ENCODE measurements around the gene ELL2. TPM values are rescaled to one million over a fixed set of nuclear protein-coding genes. Genes with fewer than 3 reads are reported as not detected.

Gene ELL2
- total RNA-seq, 1 experiment from 2014 or later, result 24.4 TPM

DNA sequence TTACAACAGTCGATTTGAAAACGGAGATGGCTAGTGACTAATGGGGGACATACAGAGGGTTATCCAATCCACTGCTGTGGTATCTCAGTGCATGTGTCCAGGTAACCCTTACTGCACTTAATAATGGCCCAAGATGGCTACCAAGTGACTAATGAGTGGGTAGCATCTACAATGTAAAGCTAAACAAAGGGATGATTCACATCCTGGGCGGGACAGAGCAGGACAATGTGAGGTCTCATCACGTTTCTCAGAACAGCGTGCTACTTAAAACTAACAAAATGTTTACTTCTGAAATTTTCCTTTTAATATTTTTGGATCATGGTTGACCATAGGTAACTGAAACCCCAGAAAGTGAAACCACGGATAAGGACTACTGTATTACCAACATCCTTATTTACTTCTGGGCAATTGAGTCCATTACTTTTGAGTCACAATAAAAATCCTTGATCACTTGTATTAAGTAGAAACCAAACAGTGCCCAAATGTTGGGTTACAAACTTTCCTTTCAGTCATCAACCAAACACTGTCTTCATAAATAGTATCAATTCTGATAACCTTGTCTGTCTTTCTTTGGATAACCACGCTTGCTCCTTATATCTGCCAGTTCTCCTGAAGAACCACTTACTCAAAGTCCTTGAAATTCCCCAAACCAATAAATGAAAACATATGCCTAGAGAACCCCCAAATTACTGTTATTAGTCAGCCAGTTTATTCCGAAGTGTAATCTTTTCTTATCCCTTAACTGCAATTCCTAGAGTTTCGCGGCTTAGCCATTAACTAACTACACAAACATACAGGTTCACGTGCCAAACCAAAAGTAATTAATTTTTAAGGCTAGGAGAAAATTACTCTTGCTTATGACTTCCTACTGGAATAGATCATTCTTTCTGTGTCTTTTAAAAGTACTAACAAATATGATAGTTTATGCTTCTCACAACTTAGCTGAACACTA lies 59.7 kb downstream of the ELL2 start (continued):
- no peak for TF ChIP-seq ATF3 (CRISPR knock-in tag; conservative IDR thresholded peaks at IDR 0.05)
- no peak for TF ChIP-seq NFATC4 (CRISPR knock-in tag; IDR thresholded peaks at IDR 0.05)
- no peak for TF ChIP-seq IRF1 (CRISPR knock-in tag; IDR thresholded peaks at IDR 0.05)
- no peak for TF ChIP-seq IRF2 (CRISPR knock-in tag; IDR thresholded peaks at IDR 0.05; ENCODE audit: borderline replicate concordance, low read depth)
- TF ChIP-seq ATF2 (CRISPR knock-in tag; IDR thresholded peaks at IDR 0.05; ENCODE audit: borderline replicate concordance, low read depth), result no peak
- TF ChIP-seq ETV6 (CRISPR knock-in tag; IDR thresholded peaks at IDR 0.05), result no peak
- no peak for TF ChIP-seq SMAD3 (CRISPR knock-in tag; IDR thresholded peaks at IDR 0.05; ENCODE audit: borderline replicate concordance)
- TF ChIP-seq JAZF1 (CRISPR knock-in tag; IDR thresholded peaks at IDR 0.05), result no peak
- TF ChIP-seq ZNF416 (CRISPR knock-in tag; IDR thresholded peaks at IDR 0.05), result no peak
- TF ChIP-seq, protein P1, sequence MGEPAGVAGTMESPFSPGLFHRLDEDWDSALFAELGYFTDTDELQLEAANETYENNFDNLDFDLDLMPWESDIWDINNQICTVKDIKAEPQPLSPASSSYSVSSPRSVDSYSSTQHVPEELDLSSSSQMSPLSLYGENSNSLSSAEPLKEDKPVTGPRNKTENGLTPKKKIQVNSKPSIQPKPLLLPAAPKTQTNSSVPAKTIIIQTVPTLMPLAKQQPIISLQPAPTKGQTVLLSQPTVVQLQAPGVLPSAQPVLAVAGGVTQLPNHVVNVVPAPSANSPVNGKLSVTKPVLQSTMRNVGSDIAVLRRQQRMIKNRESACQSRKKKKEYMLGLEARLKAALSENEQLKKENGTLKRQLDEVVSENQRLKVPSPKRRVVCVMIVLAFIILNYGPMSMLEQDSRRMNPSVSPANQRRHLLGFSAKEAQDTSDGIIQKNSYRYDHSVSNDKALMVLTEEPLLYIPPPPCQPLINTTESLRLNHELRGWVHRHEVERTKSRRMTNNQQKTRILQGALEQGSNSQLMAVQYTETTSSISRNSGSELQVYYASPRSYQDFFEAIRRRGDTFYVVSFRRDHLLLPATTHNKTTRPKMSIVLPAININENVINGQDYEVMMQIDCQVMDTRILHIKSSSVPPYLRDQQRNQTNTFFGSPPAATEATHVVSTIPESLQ (CRISPR knock-in tag; IDR thresholded peaks at IDR 0.05), result no peak
- no peak for TF ChIP-seq USF2 (CRISPR knock-in tag; IDR thresholded peaks at IDR 0.05)

DNA sequence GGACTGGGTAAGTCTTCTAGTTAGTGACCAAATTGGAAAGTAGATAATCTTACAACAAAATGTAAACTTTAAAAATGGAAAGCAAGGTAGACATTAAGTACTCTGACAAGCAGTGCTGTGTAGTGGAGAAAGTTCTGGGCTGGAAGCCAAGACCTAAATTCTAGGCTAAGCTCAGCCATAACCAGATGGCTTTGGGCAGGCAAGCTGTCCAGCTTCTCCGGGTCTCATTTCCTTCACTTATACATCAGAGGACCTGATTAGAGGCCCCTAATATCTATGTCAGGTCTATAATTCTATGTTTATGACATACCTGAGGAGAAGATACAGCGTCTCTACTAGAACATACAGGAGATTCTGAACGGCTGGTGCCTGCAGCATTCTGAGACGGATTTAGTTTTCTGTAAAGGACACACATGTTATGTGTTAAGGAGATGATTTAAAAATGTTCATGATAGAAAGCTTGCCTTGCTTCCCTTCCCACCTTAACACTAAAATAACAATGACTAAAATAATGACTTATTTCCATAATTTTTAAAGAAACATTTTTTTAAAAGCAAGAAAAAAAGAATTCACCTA lies 61.2 kb downstream of the ELL2 start:
- POLR2A ChIA-PET, result no interaction called here
- H3K27me3 Mint-ChIP-seq (ENCODE audit: low read depth), result no peaks in the 10 kb centered on the region
- CTCF ChIA-PET, result no interaction called here
- H3K4me1 Mint-ChIP-seq, result peaks cover 25% of the 10 kb centered on the region
- no peaks in the 10 kb centered on the region for H3K9me3 Mint-ChIP-seq
- H3K36me3 Mint-ChIP-seq, result peaks cover 4% of the 10 kb centered on the region; the same call in 1 of the 2 replicates
- DNase-seq (ENCODE audit: low spot score) (no peak), ATAC-seq (no peak)
- H3K4me3 Mint-ChIP-seq, result no peak overlapping the region
- H3K27ac Mint-ChIP-seq, result no peak overlapping the region
- TF ChIP-seq SMAD3 (CRISPR knock-in tag; IDR thresholded peaks at IDR 0.05; ENCODE audit: borderline replicate concordance), result no peak
- TF ChIP-seq, protein P2, sequence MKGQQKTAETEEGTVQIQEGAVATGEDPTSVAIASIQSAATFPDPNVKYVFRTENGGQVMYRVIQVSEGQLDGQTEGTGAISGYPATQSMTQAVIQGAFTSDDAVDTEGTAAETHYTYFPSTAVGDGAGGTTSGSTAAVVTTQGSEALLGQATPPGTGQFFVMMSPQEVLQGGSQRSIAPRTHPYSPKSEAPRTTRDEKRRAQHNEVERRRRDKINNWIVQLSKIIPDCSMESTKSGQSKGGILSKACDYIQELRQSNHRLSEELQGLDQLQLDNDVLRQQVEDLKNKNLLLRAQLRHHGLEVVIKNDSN (CRISPR knock-in tag; IDR thresholded peaks at IDR 0.05), result no peak
- TF ChIP-seq, protein P3, sequence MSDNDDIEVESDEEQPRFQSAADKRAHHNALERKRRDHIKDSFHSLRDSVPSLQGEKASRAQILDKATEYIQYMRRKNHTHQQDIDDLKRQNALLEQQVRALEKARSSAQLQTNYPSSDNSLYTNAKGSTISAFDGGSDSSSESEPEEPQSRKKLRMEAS (CRISPR knock-in tag; IDR thresholded peaks at IDR 0.05), result no peak
- TF ChIP-seq CREM (CRISPR knock-in tag; IDR thresholded peaks at IDR 0.05), result no peak
- no peak for TF ChIP-seq RORB (CRISPR knock-in tag; IDR thresholded peaks at IDR 0.05)
- TF ChIP-seq, protein P4, sequence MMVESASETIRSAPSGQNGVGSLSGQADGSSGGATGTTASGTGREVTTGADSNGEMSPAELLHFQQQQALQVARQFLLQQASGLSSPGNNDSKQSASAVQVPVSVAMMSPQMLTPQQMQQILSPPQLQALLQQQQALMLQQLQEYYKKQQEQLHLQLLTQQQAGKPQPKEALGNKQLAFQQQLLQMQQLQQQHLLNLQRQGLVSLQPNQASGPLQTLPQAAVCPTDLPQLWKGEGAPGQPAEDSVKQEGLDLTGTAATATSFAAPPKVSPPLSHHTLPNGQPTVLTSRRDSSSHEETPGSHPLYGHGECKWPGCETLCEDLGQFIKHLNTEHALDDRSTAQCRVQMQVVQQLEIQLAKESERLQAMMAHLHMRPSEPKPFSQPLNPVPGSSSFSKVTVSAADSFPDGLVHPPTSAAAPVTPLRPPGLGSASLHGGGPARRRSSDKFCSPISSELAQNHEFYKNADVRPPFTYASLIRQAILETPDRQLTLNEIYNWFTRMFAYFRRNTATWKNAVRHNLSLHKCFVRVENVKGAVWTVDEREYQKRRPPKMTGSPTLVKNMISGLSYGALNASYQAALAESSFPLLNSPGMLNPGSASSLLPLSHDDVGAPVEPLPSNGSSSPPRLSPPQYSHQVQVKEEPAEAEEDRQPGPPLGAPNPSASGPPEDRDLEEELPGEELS (CRISPR knock-in tag; IDR thresholded peaks at IDR 0.05), result no peak
- no peak for TF ChIP-seq IRF1 (CRISPR knock-in tag; IDR thresholded peaks at IDR 0.05)
- TF ChIP-seq GTF2I (CRISPR knock-in tag; conservative IDR thresholded peaks at IDR 0.05), result no peak
- TF ChIP-seq ATF1 (CRISPR knock-in tag; IDR thresholded peaks at IDR 0.05), result no peak
- TF ChIP-seq, protein P1 (CRISPR knock-in tag; IDR thresholded peaks at IDR 0.05), result no peak
- TF ChIP-seq ATF2 (CRISPR knock-in tag; IDR thresholded peaks at IDR 0.05; ENCODE audit: borderline replicate concordance, low read depth), result no peak
- no peak for TF ChIP-seq FOXK1 (CRISPR knock-in tag; IDR thresholded peaks at IDR 0.05)
